ENCODE measurements around the gene GOPC.
"Not testable (repeated sequence)": the region's sequence is repeated elsewhere in the genome, so short reads cannot be mapped to it uniquely, and the experiment has no call there.

GOPC gene

DNA sequence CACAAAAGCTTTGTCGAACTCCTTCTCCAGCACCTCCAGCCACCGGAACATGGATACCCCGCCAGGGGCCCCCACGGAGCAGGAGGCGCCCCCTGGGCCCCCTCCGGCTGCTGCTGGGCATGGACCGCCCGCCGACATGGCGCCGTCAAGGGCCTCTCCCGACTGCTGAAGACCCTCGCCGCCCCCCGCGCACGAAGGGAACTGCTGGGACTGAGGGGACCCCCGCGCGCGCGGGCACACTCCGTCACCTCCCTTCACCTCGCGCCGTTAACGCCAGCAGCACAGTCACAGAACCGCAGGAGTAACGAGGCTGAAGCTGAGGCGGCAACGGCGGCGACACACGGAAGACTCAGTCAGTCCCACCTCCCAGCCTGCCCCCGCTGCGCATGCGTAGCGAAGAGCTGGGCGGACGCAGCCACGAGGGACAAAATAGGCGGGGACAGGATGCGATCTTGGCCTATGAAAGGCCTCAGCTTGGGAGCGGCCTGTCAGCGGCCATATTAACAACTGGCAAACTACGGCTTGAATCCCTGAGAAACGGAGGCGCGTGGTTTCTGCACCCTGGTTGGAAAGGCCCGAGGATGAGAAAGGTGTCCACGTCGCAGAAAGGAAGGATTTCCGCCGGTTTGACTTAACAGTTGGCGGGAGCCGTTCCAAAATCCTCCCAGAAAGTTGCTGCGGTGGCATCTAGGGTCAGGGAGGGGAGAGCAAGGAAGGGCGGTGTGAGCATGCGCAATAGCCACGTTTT lies at the start of gene GOPC:
TSS of gene GOPC (minus strand) at position 361 of the 748 bp plus-strand sequence. CDS start at position 138, 223 bp downstream.
- peak; percentile 80 for DNase-seq

- not testable (repeated sequence) for DNase-seq
Measured at GRCh38 chr6:117651984-117652383, 49.7 kb upstream of the GOPC start.

GRCh38 chr6:117642976-117643375 lies 40.7 kb upstream of the GOPC start:
- DNase-seq, result no peak

GRCh38 chr6:117637770-117638169 lies 35.5 kb upstream of the GOPC start:
- no peak for DNase-seq

DNA sequence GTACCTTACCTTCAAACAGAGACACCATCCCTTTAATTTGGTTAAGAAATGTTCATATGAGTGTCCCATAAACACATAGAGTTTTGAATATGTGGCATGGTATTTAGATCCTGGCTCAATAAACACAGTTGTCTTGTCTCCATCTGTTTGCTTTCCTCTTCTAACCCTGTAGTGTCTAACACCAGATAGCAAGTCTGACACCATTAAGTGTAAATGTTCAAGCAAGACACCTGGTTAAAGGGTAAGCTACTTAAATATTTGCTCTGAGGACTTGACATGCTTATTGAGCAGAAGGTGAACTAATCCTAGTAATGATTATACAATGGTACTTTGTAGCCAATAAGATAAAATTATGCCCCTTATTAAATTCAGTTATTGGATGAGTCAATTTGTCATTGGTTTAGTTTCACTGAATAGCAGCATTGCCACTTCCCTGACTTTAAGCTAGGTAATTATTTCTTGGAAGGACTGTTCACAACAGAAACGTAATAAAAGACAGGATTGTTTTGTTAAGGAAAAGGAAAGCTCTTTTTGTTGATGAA lies 26.9 kb upstream of the GOPC start:
- no peak for DNase-seq

- no peak for DNase-seq
Measured at GRCh38 chr6:117627533-117627932, 25.2 kb upstream of the GOPC start.

GRCh38 chr6:117624869-117625481 lies 22.7 kb upstream of the GOPC start:
- DNase-seq, result no peak

DNA sequence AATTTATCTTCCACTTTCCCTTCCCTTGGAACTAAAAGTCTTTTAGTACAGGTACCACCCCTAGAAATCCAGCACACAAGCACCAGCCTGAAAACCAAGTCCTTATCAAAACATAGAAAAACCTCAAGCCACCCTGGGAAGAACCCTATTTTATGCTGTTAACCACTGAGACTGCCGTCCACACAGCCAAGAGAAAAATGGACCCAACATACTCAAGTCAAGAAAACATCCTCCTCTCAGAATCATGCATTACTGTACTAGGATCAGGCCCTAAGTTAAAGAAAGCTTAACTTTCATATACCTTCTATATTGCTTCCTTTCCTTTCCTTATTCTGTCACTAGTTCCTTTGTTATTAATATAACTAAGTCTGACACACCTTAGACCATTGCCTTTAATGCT lies 16.9 kb upstream of the GOPC start:
- no peak for DNase-seq

- no peak for DNase-seq
Measured at GRCh38 chr6:117617210-117618035, 15.1 kb upstream of the GOPC start.

GRCh38 chr6:117616391-117617209 lies 14.3 kb upstream of the GOPC start:
- no peak for DNase-seq

GRCh38 chr6:117615750-117616390 lies 13.6 kb upstream of the GOPC start:
- no peak for DNase-seq

DNA sequence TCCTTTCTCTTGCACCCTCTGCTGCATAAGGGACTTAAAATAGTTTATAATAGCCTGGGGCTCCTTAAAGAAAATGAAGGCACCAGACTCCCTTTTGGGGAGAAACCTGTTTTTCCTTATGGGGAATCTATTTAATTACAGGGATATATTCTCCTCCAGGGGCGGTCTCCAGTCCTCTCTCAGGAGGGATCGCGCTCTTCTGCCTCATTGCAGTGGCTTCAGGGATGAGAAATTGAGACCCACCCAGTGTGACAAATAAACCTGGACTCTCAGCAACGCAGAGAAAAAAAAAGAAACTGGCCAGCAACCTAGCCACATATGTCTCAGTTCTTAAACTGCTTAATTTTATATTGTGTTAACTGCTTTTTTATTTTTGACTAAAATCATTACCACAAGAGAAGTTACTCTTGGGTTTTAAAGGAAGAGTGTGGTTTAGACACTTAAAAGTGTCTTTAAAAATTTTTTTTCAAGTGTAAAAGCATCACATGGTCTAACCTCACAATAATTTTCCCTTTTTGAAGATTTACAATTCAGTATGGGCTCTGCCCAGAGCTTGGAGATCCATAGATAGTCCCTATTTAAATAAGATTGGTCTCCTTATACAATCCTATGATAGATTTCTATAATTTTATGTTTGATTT lies 11.7 kb upstream of the GOPC start:
- no peak for DNase-seq

GRCh38 chr6:117607511-117607910 lies 5.2 kb upstream of the GOPC start:
- no peak for DNase-seq

DNA sequence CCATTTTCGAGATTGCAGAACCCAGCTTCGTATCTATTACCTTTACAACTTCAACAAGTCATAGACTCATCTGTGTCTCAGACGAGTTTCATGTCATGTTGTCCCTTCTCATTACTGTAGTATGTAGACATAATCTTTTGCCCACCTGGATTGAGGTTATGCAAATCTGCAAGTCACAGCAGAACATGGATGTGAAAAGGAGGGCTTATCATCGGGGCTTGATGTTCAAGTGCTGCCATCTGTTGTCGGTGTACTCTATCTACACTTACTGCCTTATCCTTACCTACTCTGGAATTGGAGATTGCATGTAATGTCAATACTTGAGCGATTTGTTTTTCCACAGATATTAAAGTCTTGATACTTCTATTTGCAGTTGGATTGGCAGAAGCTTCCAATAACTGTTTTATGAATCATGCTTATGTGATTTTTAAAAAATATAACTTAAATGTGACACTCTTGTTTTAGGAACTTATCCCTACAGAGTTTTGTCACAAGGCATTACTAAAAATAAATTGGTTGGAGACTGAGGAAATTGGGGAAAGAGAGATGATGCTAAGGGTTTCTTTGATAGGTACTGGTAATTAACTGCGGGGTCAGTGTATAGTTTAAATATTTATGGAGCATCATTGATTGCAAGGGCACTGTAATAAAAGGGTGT lies 3.0 kb upstream of the GOPC start:
- DNase-seq, result peak; percentile 18

GRCh38 chr6:117603821-117604220 lies 1.5 kb upstream of the GOPC start:
- no peak for DNase-seq

- DNase-seq, result no peak
Measured at GRCh38 chr6:117602899-117603588, 733 bp upstream of the GOPC start.

DNA sequence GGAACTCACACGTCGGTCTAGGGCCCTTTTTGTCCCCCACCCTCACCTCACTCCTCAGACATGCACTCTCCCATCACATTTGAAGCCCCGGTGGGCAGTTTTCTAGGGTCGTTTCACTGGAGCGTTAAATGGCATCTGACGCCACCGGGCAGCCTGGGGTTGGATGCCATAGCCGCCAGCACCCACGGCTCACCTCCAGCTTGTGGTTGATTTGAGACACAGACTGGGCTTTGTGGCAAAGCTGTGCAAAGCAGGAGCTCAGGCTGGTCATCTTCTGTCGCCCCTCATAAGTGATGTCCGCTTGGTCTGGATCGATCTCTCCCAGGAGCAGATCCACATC lies 530 bp downstream of the GOPC start:
- DNase-seq, result peak; percentile 14

GRCh38 chr6:117600008-117600743 lies 2.1 kb downstream of the GOPC start:
- no peak for DNase-seq

GRCh38 chr6:117597755-117598154 lies 4.6 kb downstream of the GOPC start:
- DNase-seq, result no peak
